Right renal pelvis (tissue), 4 donors: Measurements from ENCODE around the gene CACNA1B. TPM values are rescaled to one million over a fixed set of nuclear protein-coding genes. Genes with fewer than 3 reads are reported as not detected.

ENCODE experiments used
- DNase-seq, 4 donors: peaks; one replicate each; pipeline ENCODE4 v3.0.0-alpha.2; 2013; ENCODE audit warnings: low read depth in 4 of 4, low spot score in 3 of 4, missing footprints in 1 of 4
- polyA plus RNA-seq, 4 donors: library from polyadenylated mRNA; unstranded; fragments of 120-200 nt; gene quantifications; one replicate each; pipeline ENCODE4 v1.2.1, GENCODE V29; 2013; ENCODE audit not compliant: insufficient read length in 4 of 4

Gene CACNA1B
- polyA plus RNA-seq, 4 donors, result 0.12 to 0.39 (median 0.24) TPM

DNA sequence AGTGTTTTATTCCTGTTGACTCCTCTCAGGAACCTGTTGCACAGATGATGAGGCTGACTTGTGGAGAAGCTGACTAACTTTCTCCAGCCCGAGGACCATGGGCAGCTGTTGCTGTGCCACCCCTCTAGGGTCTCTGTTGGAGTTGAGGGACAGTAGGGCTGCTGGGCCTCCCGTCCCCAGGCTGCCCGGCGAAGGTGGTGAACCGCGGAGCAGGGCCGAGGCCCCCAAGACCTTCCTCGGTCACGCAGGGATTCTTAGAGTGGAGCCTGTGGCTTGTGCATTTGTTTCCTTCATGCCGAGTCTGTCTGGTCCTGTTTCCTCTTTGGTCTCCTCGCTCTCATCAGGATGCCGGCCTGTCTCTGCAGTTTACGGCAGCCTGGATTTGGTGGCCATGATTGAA is 40.2 kb downstream of the CACNA1B start:
- DNase-seq, result no peak

- DNase-seq, result peak in 2 of 4 donors; percentile 12
Measured at GRCh38 chr9:137918331-137919094, 40.9 kb downstream of the CACNA1B start.

DNA sequence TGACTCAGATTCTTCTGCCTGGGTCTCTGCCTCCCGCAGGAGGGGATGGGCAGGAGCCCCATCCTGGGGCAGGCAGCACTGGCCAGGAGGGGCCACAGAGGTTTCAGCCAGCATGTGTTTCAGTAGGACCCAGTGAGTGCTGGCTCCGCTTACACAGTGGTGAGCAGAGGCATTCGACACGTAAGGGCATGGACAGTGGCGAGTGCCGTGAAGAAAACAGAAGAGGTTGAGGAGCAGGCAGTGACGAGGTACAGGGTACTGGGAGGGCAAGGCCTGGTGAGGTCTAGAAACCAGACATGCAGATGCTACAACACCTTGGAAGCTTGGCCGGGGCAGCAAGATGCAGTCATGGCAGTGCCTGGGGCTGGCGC is 41.5 kb downstream of the CACNA1B start:
- no peak for DNase-seq

DNA sequence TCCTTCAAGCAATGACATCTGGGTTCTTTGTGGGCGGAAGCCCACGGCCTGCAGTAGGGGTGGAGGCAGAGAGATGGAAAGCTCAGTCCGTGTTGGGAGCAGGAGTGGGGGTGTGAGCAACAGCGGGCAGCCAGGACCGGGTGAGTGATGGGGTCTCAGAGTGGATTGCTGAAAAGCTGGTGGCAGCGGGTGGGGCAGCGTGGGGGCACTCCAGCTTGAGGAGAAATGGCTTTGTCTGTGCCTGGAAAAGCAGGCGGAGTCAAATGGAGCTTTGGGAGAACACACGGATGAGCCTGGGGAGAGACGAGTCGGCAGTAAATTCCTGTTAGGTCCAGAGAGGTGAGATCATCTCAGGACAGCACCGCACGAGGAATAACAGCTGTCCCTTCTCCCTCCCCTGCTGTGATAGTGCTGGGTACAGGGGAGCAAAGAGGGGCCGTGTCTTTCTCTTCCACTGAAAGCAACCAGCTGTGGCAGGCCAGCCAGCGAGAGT is 42.1 kb downstream of the CACNA1B start:
- no peak for DNase-seq

- no peak for DNase-seq
Measured at GRCh38 chr9:137920753-137921152, 43.2 kb downstream of the CACNA1B start.

DNA sequence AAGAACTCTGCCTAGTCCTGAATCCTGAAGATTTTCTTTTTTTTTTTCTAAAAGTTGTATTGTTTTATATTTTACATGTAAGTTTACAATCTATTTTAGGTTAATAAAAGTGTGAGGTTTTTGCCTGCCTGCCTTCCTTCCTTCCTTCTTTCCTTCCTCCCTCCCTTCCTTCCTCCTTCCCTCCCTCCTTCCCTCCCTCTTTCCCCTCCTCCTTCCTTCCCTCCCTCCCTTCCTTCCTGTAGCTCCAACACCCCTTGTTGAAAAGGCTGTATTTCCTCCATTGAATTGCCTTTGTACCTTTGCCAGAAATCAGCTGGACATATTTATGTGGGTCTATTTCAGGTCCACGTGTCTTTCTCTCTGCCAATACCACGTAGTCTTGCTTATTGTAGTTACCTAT is 46.6 kb downstream of the CACNA1B start:
- no peak for DNase-seq

DNA sequence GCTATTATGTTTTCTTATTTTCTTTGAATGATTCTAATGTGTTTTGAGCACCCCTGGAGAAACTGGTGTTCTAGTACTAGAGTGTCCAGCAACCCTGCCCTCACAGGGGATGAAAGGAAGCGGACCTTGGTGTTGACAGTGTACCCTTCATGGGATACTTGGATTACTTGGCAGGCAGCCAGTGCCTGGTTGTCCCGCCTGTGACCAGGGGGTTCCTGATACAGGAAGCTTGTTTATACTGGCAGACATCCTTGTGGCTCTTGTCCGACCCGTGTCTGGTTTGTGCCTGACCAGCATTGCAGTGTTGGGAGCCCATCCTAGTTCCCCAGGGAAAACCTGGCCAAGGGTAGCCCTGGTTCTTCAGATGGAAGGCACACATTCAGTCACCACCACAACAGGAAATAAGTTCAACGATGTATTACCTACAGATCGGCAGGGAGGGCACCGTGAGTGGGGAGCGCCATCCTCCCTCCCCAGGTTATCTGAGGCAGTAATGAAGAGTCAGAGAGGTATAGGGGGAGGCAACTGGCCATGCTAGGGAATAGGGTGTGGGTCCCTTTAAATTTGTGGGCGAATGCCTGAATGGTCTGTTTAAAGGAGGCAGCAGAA is 47.3 kb downstream of the CACNA1B start:
- DNase-seq, result no peak

DNA sequence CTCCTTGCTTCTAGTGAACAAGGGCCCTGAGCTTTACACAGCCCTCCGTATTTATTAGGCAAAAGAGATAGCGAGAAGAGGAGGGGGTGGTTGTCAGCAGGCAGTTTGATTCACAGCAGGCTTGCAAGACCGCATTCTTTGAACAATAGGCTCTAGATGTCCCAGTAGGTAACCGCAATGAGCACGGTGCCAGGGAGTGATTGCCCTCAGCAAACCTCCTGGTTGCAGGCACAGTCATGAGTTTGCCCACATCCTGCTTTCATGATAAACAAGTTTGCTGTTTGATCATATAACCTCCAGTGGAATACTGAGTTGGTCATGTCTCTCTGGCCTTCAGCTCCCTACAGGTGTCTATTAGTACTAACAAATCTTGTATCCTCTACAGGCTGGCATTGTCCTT is 66.1 kb downstream of the CACNA1B start:
- DNase-seq, result no peak

- DNase-seq, result no peak
Measured at GRCh38 chr9:137945581-137945980, 68.0 kb downstream of the CACNA1B start.

DNA sequence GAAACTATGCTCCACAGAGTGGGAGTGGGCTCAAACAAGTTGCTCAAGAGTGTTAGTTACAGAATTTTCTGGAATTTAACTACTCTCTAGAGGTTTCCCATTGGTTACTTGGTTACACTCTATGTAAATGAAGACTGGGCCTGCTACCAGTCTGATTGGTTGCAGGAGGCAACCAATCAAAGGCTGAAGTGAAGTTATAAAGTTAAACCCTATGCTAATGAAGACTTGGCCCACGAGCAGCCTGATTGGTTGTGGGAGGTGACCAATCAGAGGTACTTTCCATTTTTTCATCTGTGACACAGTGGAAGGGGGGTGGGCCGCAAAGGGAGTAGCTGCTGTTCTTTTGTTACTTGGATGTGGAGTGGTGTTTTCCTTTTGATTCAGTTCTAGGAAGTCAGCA is 69.4 kb downstream of the CACNA1B start:
- no peak for DNase-seq

GRCh38 chr9:137948642-137949041 is 71.1 kb downstream of the CACNA1B start:
- no peak for DNase-seq

DNA sequence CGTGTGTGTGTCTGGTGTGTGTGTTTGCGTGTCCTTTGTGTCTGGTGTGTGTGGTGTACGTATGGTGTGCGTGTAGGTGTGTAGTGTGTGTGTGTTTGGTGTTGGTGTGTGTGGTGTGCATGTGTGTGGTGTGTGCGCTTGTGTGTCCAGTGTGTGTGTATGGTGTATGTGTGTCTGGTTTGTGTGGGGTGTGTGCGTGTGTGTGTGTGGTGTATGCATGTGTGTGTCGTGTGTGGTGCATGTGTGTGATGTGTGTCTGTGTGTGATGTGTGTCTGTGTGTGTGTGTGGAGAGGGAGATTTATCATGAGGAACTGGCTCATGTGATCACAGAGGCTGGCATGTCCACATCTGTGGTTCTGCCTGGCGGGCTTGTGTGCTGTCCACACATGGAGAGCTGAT is 71.7 kb downstream of the CACNA1B start:
- DNase-seq, result no peak

DNA sequence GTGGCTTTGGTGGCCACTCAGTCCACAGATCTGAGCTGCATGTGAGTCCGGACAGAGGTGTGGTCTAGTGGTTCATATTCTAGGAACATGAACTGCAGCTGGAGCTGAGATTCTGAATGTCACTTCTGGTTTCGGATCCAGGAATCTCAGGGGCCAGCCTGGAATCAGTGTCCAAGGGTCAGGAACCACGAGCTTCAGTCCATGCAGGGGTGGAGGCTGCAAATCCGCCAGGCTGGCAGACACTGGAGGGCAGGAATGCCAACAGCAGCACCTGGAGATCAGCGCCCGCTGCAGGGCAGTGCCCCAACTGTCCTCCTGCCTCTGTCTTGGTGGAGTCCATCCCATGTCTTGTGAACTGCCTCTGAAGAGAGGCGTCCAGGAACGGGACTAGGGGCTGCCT is 73.5 kb downstream of the CACNA1B start:
- no peak for DNase-seq

DNA sequence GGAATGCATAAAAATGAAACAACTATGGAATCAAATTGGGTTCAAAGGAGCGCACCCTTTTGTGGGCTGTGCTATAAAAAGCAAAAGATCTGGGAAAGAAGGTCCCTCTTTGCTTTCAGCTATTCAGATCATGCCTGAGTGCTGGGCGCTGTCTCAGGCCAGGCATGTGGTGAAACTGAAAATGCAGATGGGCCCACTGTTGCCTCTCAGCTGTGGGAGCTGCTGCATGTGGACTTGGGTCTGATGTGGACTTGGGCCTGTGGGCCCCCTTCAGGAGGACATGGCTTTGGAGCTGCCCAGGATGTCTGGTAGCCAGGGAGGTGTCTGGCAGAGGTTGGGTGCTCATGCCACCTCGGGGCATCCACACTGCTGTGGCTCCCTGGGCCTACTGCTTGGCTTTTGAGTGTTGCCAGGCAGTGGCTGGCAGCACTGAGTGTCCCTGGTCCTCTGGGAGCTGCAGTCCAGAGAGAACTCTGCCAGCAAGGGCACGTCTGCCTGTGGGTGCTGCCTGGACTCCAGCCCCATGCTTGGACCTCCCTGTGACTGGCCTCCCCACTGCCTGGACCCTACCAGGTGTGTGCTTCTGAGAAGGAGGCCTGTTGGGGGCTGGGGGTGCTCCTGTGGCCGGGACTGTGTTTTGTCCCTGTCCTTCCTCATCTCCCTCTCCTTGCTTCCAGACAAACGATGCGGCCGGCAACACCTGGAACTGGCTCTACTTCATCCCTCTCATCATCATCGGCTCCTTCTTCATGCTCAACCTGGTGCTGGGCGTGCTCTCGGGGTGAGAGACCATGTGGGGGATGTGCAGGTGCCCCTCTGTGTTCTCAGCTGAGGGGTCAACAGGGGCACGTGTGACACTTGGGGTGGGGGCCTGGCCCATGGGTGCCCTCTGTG is 74.3 kb downstream of the CACNA1B start:
- no peak for DNase-seq

DNA sequence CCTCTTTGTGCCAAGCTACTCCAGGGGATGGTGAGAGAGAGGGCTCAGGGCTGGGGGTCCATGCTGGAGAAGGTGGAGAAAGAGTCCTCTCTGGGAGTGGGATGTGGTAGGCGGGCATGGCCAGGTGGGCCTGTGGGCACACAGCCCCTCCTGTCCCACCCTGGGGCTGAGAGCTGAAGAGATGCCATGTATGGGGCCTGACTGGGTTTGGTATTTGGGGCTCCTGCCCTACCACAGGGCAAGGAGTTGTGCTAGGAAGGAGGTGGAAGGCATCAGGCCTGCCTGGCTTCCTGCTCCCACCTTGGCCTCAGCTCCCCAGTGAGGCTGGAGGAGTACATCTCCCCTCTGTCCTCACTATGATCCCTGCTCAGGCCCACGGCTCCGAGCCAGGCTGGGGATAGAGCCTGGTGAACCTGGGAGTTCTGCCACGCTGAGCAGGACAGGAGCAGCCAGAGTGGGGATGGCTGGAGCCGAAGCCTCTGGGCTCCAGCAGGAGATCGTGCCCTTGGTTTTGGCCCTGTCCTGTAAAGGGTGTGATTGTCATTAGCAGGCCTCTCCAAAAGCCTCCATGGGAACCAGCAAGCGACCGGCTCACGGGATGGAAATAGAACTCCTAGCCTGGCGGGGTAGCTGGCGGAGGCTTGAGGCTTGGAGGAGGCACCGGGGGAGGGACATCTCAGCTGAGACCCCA is 75.5 kb downstream of the CACNA1B start:
- DNase-seq, result no peak

DNA sequence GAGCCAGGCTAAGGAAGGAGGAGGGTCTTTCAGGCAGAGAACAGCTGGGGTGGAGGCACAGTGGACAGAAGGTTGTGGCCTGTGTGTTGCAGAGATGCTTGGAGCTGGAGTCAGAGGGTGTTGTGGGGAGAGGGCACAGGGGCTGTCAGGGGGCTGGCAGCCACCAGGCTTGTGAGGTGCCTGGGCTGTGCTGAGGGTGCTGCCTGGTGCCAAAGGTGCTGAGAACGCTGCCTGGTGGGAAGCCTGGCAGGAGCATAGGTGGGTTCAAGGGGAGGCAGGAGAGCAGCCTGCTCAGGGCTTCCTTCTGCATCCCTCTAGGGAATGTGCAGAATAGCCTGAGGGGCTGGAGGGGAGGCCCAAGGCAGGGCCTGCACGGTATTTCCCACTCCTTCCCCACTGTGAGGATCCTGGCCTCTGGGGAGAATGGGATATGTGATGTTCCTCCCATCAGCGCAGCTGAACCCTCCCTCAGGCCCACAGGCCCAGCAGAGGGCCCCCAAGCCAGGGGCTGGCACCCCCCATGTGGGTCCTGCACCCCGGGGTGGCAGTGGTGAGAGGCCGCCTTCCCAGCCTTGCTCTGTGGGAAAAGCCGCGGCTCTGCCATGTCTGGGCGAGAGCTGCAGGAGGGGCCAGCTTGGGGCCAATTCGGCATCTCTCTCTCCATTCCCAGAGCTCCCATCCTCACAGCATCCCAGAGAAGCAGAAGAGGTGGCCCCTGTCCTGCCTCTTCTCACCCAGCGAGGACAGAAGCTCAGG is 76.3 kb downstream of the CACNA1B start:
- DNase-seq, result no peak

GRCh38 chr9:137955224-137955570 is 77.6 kb downstream of the CACNA1B start:
- DNase-seq, result no peak

- DNase-seq, result no peak
Measured at GRCh38 chr9:137955586-137955985, 78.0 kb downstream of the CACNA1B start.

GRCh38 chr9:137956039-137956438 is 78.5 kb downstream of the CACNA1B start:
- no peak for DNase-seq
